ENCODE data around the gene KCNAB2. TPM values are rescaled to one million over a fixed set of nuclear protein-coding genes. Genes with fewer than 3 reads are reported as not detected.
"Not testable (repeated sequence)": the region's sequence is repeated elsewhere in the genome, so short reads cannot be mapped to it uniquely, and the experiment has no call there.

The KCNAB2 gene
- total RNA-seq, 1 donor, result 5.8 TPM

DNA sequence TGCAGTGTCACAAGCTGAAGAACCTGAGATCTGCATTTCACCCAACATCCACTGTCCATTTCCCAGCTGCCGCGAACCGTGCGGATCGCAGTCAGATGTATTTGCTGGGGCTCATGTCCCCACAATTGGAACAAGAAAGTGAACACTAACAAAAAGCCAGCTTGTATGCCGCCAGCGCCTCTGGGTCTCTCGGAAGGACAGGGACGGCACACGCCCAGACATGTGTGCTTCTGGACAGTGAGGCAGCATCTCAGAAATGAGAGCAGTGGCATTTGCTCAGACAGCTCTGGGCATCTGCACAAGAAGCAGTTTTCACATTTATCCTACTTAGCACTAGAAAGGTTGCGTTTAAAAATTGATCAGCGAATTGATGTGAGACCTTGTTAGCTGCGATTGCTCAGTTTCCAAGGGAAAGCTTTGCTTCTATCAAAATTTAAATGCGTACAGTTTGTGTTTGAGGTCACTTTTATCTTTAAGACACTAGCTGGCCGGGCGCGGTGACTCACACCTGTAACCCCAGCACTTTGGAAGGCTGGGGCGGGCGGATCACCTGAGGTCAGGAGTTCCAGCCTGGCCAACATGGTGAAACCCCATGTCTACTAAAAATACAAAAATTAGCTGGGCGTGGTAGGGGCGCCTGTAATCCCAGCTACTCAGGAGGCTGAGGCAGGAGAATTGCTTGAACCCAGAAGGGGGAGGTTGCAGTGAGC is 28.7 kb downstream of the KCNAB2 start:
- H3K27ac ChIP-seq (ENCODE audit: low read depth, low read length), result no peak overlapping the region
- H3K4me2 ChIP-seq (ENCODE audit: insufficient read depth, low read length), result no peak overlapping the region
- H2AFZ ChIP-seq (ENCODE audit: low read length), result no peak overlapping the region
- no peaks in the 10 kb centered on the region for H3K36me3 ChIP-seq (ENCODE audit: insufficient read depth, low read length)
- TF ChIP-seq, protein P1, sequence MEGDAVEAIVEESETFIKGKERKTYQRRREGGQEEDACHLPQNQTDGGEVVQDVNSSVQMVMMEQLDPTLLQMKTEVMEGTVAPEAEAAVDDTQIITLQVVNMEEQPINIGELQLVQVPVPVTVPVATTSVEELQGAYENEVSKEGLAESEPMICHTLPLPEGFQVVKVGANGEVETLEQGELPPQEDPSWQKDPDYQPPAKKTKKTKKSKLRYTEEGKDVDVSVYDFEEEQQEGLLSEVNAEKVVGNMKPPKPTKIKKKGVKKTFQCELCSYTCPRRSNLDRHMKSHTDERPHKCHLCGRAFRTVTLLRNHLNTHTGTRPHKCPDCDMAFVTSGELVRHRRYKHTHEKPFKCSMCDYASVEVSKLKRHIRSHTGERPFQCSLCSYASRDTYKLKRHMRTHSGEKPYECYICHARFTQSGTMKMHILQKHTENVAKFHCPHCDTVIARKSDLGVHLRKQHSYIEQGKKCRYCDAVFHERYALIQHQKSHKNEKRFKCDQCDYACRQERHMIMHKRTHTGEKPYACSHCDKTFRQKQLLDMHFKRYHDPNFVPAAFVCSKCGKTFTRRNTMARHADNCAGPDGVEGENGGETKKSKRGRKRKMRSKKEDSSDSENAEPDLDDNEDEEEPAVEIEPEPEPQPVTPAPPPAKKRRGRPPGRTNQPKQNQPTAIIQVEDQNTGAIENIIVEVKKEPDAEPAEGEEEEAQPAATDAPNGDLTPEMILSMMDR (IDR thresholded peaks at IDR 0.05; ENCODE audit: extremely low read depth, low read depth, low read length), result no peak
- H3K9me3 ChIP-seq (ENCODE audit: low read depth, low read length), result no peaks in the 10 kb centered on the region
- no peaks in the 10 kb centered on the region for H3K79me2 ChIP-seq (ENCODE audit: insufficient read depth, low read length)
- H4K20me1 ChIP-seq (ENCODE audit: insufficient read depth, low read length), result no peaks in the 10 kb centered on the region
- no peak overlapping the region for H3K4me3 ChIP-seq (ENCODE audit: insufficient read depth, low read length)
- no peak for DNase-seq (ENCODE audit: insufficient read length, low spot score, missing footprints)
- H3K27me3 ChIP-seq (ENCODE audit: insufficient read depth, low read length), result no peaks in the 10 kb centered on the region
- no peaks in the 10 kb centered on the region for H3K4me1 ChIP-seq (ENCODE audit: insufficient read depth, low read length)

DNA sequence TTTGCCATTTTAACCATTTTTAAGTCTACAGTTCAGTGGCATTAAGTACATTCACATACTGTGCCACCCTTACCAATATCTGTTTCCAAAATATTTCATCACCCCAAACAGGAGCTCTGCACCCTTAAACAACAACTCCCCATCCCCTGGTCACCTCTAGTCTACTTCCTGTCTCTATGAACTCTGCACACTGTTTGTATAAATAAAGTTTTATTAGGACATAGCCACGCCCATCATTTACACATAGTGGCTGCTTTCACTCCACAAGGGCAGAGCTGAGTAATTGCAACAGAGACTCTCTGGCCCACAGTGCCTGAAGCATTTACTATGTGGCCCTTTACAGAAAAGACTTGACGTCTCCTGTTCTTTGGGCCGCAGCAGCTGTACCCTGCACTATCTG is 30.1 kb downstream of the KCNAB2 start:
- no peaks in the 10 kb centered on the region for H3K4me1 ChIP-seq (ENCODE audit: insufficient read depth, low read length)
- H2AFZ ChIP-seq (ENCODE audit: low read length), result no peak overlapping the region
- no peaks in the 10 kb centered on the region for H3K36me3 ChIP-seq (ENCODE audit: insufficient read depth, low read length)
- no peaks in the 10 kb centered on the region for H3K79me2 ChIP-seq (ENCODE audit: insufficient read depth, low read length)
- no peak overlapping the region for H3K4me2 ChIP-seq (ENCODE audit: insufficient read depth, low read length)
- no peaks in the 10 kb centered on the region for H4K20me1 ChIP-seq (ENCODE audit: insufficient read depth, low read length)
- DNase-seq (ENCODE audit: insufficient read length, low spot score, missing footprints), result no peak
- no peak overlapping the region for H3K27ac ChIP-seq (ENCODE audit: low read depth, low read length)
- H3K27me3 ChIP-seq (ENCODE audit: insufficient read depth, low read length), result no peaks in the 10 kb centered on the region
- H3K4me3 ChIP-seq (ENCODE audit: insufficient read depth, low read length), result no peak overlapping the region
- no peaks in the 10 kb centered on the region for H3K9me3 ChIP-seq (ENCODE audit: low read depth, low read length)
- TF ChIP-seq, protein P1 (IDR thresholded peaks at IDR 0.05; ENCODE audit: extremely low read depth, low read depth, low read length), result no peak

DNA sequence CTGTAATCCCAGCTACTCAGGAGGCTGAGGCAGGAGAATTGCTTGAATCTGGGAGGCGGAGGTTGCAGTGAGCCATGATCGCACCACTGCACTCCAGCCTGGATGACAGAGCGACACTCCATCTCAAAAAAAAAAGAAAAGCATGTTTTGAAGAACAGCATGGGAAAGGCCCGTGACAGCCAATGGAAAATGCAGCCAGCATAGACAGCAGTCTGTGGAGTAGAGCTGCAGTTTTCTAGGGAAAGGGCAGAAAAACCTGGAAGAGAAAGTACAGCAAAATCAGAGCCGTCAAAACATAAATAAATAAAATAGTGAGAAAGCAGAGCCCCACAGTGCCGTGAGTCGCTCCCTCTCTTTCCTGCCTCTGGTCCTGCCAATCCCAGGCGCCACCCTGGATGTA is 31.4 kb downstream of the KCNAB2 start:
- H3K4me1 ChIP-seq (ENCODE audit: insufficient read depth, low read length); DNase-seq (ENCODE audit: insufficient read length, low spot score, missing footprints): not testable (repeated sequence)

DNA sequence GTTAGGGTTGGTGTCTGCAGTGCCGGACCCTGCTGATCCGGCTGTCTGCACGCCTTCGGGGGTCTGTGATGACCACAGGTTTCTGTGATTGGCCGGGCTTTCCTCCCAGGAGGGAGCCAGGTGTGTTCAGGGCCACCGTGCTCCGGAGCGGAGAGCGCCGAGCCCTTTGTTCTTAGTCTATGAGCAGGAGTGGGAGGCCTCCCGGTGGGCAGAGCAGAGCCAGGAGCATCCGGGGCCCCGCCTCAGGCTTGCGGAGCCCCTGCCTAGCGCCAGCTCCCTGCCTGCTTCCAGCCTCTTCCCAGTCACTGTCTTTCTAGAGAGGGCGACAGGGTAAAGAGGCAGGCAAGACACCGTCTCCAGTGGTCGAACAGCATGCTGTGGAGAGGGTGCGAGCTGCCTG is 31.8 kb downstream of the KCNAB2 start:
- Histone ChIP-seq H3K36me3 (ENCODE audit: insufficient read depth, low read length) (no peaks in the 10 kb centered on the region), H3K4me1 (ENCODE audit: insufficient read depth, low read length) (no peaks in the 10 kb centered on the region), H3K27me3 (ENCODE audit: insufficient read depth, low read length) (no peaks in the 10 kb centered on the region), H3K9me3 (ENCODE audit: low read depth, low read length) (no peaks in the 10 kb centered on the region), H3K4me3 (ENCODE audit: insufficient read depth, low read length) (no peak overlapping the region), H3K27ac (ENCODE audit: low read depth, low read length) (no peak overlapping the region), H2AFZ (ENCODE audit: low read length) (no peak overlapping the region), H4K20me1 (ENCODE audit: insufficient read depth, low read length) (no peaks in the 10 kb centered on the region), H3K4me2 (ENCODE audit: insufficient read depth, low read length) (no peak overlapping the region), H3K79me2 (ENCODE audit: insufficient read depth, low read length) (no peaks in the 10 kb centered on the region)
- TF ChIP-seq, protein P1 (IDR thresholded peaks at IDR 0.05; ENCODE audit: extremely low read depth, low read depth, low read length), result no peak
- no peak for DNase-seq (ENCODE audit: insufficient read length, low spot score, missing footprints)

More for the DNA sequence above, 31.4 kb downstream of the KCNAB2 start:
- not testable (repeated sequence) for H3K4me3 ChIP-seq (ENCODE audit: insufficient read depth, low read length); H3K36me3 ChIP-seq (ENCODE audit: insufficient read depth, low read length); H2AFZ ChIP-seq (ENCODE audit: low read length); H3K4me2 ChIP-seq (ENCODE audit: insufficient read depth, low read length); H4K20me1 ChIP-seq (ENCODE audit: insufficient read depth, low read length); H3K79me2 ChIP-seq (ENCODE audit: insufficient read depth, low read length); H3K9me3 ChIP-seq (ENCODE audit: low read depth, low read length); H3K27me3 ChIP-seq (ENCODE audit: insufficient read depth, low read length); H3K27ac ChIP-seq (ENCODE audit: low read depth, low read length)

All from osteoblast (primary cell).